Germinal center (tissue), 1 donor: ENCODE data around the gene TDRD7.
"Not testable (repeated sequence)": the region's sequence is repeated elsewhere in the genome, so short reads cannot be mapped to it uniquely, and the experiment has no call there.

Experiments
- DNase-seq: peaks from one replicate; pipeline ENCODE4 v3.0.0; 2012; ENCODE audit warnings: mixed read lengths, low spot score

TDRD7 gene

GRCh38 chr9:97425336-97425972 is 13.6 kb downstream of the TDRD7 start:
- no peak for DNase-seq

- DNase-seq = no peak
These were observed 14.1 kb downstream of the TDRD7 start for GRCh38 chr9:97425973-97426336.

GRCh38 chr9:97427885-97428284 is 16.0 kb downstream of the TDRD7 start:
- no peak for DNase-seq

DNA sequence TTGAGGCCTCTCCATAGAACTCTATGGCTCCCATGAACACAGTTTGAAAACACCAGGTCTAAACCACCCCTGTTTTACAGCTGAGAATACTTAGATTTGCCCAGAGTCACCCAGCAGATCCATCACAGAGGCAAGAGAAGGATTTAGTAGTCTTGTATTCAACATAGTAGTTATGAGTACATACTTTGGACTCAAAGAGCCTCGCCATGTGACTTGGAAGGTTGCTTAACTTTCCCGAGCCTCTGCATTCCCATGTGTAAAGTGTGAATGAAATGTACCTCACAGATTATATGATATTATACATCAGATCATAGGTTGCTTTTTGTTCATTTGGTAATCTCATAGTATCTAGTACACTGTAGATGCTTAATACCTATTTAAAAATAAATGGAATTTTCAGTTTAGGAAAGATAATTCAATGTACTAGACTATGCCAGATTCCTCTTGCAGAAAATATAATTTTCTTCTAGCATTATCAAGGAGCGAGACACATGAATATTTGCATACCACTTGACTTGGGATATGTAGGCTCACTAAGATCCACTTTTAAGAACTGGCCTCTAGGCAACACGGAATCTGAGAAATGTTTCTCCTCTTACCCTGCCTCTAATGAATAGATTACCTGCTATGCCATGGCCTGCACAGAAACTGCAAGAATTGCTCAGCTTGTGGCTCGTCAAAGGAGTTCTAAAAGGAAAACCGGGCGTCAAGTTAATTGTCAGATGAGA is 18.6 kb downstream of the TDRD7 start:
- no peak for DNase-seq

DNA sequence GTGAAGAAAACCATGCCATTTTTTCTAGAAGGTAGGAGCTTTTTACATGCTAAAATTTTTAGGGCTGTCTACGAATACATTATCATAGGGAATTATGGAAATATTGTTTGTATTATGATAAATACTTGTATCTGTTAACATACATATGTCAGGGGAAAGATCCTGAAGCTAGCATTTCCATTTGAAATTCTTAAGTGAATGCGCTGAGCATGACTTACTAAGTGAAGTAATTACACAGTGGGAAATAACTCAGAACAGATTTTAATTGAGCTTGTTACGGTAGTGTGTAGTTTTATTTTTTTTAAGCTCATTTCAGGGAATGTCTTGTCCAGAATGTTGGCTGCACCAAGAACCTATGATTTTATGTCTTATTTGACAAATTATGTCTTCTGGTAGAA is 19.1 kb downstream of the TDRD7 start:
- DNase-seq = no peak

DNA sequence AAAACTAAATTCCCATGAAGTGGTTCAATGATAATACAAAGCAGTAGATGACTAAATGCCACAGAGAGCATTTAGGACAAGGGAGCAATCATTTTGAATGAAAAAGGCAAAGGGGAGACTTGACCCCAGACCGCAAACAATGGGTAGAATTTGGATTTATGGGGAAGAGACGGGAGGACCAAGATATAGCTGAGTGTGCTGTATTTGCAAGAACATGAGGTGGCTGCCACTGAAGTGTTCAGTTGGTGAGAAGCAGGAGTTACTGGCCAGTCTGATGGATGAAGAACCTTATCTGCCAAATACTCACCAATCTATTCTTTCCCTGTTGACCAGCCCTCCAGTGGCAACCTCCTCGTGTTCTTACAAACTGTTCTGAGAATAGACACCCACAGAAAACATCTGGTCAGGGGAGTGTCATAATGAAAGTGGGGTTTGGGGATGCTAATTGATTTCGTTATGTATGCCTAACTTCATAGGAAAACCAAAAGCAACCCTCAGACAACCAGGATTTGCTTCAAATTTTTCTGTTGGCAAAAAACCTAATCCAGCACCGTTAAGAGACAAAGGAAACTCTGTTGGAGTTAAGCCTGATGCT is 19.8 kb downstream of the TDRD7 start:
- no peak for DNase-seq

DNA sequence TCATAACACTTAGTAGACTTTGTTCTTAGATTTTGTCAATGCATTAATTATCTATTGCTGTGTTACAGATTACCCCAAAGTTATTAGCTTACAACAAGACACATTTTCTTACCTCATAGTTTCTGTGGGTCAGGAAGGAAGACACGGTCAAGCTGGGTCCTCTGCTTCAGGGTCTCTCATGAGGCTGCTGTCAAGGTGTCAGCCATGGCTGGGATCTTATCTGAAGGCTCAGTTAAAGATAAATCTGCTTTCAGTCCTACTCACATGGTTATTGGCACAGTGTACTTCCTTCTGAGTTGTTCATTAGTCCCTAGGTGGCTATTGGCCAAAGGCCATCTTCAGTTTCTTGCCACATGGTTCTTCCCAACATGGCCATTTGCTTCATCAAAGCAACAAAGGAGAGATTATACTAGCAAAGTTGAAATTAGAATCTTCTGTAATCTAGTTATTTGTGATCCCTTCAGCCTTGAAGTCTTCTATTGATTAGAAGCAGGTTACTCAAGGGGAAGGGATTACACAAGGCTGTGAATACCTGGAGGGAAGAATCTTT is 25.2 kb downstream of the TDRD7 start:
- no peak for DNase-seq

DNA sequence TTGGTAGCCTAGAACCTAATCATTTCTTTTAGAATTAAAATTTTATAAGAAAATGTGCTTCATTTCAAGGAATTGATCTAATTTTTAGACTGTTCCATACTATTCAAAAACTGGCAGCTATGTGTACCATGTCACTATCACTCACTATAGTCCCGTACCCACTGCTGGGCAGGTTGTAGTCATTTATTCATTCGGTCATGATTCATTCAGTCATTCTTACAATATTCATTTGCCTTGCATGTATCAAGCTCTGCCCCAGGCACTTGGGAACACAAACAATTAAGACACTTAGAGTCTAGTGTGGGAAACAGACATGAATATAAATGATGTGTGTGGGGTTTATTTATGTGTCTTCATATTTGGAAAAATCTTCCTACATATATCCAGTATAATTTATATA is 26.4 kb downstream of the TDRD7 start:
- DNase-seq = no peak

- DNase-seq = no peak
These were observed 26.8 kb downstream of the TDRD7 start for GRCh38 chr9:97438666-97439065.

DNA sequence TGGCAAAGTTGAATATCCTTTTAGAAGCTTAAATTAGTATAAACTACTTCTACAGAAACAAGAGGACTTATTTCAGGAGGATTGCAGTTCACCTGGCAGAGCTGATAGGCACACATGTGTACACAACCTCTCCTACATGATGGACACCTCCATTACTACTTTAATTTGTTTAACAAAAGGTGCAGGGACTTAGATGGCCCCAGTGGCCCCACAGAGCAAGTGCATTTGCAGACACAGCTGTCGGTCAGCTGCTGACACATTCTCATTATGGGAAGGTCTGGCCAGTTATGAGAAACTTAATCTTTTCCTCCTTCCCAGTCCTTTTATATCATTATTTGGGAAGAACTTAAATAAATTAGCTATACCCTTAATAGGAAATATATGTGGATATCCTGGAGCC is 28.3 kb downstream of the TDRD7 start:
- no peak for DNase-seq

DNA sequence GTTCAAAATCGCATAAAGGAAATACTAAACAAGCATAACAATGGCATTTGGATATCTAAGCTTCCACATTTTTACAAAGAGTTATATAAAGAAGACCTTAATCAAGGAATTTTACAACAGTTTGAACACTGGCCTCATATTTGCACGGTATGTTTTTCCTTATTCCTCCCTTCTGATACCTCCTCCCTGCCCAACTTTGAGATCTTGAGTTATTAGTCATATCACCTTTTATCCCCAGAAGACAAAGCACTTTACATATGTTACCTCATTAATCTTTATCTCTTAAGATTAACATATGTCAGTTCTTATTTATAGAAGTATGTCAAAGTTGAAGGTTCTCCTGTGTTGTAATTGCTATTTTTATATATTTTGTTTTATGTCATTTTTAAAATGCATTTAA is 29.8 kb downstream of the TDRD7 start:
- DNase-seq = no peak

DNA sequence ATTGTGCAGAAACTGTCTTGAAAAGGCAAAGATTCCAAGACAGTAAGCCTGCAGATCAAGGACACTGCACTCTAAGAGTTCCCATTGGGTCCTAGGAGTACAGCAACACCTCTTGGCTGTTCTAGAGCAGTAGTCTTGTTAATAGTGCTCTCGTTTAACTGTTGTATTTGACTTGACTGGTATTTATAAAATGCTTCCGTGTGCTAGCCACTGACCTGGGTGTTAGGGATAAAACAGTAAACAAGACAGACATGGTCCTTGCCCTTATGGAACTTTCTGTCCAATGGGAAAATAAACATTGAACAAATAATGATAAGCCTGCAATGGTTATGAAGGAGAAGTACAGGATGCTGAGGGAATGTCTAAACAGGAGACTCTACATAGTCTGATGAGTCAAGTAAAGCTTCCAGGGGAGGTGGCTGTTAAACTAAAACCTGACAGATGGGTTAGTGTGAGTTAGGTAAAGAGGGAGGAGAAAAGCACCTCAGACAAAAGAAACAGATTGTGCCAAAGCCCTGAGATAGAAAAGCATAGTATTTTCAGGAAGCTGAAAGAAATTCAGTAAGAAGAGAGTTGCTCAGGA is 33.3 kb downstream of the TDRD7 start:
- DNase-seq = no peak

DNA sequence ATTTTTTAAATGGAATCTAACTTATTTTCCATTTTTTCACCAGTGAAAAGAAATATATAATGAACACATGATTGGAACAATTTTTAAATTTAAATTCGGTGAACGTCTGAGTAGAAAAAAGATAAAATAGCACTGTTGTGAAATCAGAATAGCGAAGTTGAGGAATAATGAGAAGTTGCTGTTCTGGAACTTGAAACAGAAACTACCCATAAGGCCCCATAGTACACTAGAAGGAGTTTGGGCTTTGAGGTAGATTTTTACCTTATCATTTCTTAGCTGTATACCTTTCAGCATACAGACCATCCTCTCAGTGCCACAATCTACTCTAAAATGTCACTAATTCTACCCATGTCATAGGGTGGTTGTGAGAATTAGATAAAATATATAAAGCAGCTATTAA is 35.1 kb downstream of the TDRD7 start:
- no peak for DNase-seq

GRCh38 chr9:97453573-97453972 is 41.7 kb downstream of the TDRD7 start:
- DNase-seq = not testable (repeated sequence)

GRCh38 chr9:97456841-97457240 is 44.9 kb downstream of the TDRD7 start:
- not testable (repeated sequence) for DNase-seq

GRCh38 chr9:97459326-97459725 is 47.4 kb downstream of the TDRD7 start:
- peak; percentile 7 for DNase-seq

DNA sequence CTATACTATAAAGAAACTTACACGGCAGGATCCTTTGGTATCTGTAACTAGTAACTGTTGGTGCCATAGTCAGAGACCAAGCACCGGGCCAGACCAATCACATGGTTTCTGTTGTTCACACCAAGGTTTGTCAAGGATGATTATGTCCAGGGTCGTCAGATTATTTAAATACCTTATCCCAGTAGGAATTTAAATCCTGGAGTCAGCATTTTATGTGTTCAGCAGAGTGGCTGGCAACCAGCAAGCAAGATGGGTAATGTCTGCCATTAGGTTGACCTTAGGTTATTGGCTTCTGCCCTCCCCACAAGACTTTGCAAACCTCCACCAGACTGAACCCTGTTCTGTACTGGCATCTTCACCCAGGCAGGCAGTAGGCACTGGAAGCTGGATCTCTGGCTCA is 50.3 kb downstream of the TDRD7 start:
- no peak for DNase-seq

DNA sequence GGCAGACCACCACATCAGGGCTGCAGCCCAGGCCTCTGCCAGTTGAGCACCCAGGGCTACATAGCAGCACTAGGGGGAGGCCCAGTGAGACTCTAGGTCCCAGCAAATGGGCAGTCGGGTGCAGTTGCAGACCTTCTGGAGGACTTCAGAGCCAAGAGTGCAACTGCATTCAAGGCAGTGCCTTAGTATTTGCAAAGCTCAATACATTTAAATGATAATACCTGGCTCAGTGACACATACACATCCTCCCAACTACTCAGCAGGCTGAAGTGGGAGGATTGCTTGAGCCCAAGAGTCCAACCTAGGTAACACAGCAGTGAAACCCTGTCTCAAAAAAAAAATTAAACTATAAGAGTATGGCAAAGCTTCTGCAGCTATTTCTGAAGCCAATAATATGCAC is 51.0 kb downstream of the TDRD7 start:
- DNase-seq = no peak

DNA sequence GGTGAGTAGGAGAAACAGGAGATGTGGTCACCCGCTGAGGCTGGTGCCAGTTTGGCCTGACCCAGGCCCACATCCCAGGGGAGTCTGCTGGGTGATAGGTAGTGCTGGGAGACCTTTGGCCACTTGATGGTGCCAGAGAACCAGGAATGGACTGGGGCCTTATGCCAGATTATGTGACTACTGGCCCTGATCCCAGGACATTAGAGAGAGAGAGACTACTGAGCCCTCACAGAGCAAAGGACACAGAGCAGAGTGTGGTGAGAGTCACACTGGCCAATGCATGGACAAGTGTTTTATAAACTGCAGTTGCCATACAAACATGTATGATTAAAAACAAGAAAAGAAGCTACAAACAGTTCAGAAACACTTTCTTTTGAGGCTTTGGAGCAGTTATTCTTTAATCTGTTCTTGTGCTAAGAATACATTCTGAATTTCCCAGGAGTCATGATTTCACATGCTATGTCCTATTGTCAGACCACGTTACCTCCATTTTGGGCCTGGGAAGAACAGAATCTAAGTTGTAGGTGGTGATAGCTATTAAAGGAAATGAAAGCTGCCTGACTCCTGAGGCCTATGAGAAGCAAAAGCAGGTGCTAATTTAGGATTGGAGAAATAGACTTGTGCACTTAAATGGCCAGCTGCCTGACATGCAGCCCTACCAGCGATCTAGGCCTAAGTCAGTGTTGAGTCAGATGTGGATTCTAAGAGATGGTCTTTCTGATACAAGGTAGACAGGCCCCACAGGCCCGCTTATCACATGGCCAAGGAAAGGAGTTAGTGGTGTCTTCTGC is 57.0 kb downstream of the TDRD7 start:
- DNase-seq = peak; percentile 49

DNA sequence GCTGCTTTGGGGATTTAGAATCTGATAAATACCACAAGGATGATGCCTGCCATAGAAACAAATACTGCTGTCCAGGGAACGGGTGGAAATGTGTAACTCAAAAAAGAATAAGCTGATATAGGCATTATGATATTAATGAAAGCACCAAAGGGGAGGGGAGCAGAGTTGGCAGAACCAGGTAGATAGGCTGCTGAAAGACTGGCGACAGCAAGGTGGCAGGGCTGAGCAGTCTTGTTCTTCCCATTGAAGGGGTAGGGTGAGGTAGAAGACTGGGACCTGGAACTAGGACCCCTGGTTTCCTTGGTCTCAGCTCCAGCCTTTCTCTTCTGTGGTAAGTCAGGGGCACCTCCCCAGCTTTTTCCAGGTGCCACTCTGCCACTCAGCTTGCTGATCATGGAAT is 58.2 kb downstream of the TDRD7 start:
- no peak for DNase-seq

GRCh38 chr9:97473717-97474116 is 61.8 kb downstream of the TDRD7 start:
- no peak for DNase-seq

- no peak for DNase-seq
These were observed 62.6 kb downstream of the TDRD7 start for GRCh38 chr9:97474372-97474925.
